Cardiac fibroblast (primary cell): ENCODE results near the gene AZU1.

Source experiments
- DNase-seq, 2 donors: peaks; one replicate each; pipeline versions ENCODE4 v3.0.0 to v3.0.0-alpha.2; 2010; ENCODE audit warnings: low read depth in 2 of 2
- H3K4me3 ChIP-seq, 2 donors: replicated peaks in 1 of 2; 1 replicate in 1 of 2; 2 replicates in 1 of 2; pipeline ENCODE4 v1.5.1; 2011; ENCODE audit warnings: low read depth in 2 of 2, low read length in 2 of 2, mild to moderate bottlenecking in 2 of 2, moderate library complexity in 1 of 2
- CTCF ChIP-seq: IDR thresholded peaks from one replicate; pipeline ENCODE4 v1.5.1; 2011; ENCODE audit warnings: low read depth, mild to moderate bottlenecking, low read length, inconsistent platforms

Gene AZU1

DNA sequence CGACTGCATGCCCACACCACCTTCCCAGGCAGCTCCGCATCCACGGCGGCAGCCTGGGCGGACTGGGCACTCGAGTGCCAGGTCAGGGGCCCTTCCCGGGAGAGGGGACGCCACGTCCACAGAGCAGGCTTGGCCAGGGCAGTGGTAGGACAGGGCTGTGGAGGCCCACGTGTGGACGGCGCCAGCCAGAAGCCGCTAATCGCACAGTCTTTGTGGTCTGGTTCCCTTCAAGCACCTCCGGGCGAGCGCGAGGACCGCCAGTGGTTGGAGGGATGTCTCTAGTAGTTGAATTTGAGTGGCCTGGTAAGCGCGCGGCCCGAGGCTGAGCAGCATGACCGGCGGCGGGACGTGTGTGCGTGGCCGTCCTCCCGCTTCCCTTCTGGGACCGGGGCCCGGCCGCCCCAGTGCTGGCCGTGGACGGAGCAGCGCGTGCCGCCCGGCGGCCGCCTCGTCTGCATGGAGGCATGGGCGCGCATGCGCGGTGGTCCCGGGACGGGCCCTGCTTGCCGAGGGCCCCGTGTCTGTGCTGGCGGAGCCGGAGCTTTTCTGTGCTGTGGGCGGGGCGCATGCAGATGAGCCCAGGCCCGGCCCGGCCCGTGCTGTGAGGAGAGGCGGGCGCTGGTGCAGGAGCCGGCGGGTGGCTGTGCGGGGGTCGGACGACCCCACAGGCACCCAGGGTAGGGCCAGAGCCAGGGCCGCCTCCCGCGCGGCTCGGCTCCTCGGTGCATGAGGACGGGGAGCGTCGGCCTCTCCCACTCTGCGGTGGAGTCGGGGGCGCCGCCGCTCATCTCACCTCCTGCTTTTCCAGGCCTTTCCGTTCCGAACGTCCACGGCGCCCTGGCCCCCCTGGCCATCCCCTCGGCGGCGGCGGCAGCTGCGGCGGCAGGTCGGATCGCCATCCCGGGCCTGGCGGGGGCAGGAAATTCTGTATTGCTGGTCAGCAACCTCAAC, 21.8 kb upstream of the AZU1 start:
- no peak for TF ChIP-seq CTCF
- H3K4me3 ChIP-seq, result no peak overlapping the region
- DNase-seq, result no peak

- no peak for DNase-seq
- no peak overlapping the region for H3K4me3 ChIP-seq
- TF ChIP-seq CTCF, result no peak
These were observed 20.7 kb upstream of the AZU1 start for GRCh38 chr19:806815-807421.

DNA sequence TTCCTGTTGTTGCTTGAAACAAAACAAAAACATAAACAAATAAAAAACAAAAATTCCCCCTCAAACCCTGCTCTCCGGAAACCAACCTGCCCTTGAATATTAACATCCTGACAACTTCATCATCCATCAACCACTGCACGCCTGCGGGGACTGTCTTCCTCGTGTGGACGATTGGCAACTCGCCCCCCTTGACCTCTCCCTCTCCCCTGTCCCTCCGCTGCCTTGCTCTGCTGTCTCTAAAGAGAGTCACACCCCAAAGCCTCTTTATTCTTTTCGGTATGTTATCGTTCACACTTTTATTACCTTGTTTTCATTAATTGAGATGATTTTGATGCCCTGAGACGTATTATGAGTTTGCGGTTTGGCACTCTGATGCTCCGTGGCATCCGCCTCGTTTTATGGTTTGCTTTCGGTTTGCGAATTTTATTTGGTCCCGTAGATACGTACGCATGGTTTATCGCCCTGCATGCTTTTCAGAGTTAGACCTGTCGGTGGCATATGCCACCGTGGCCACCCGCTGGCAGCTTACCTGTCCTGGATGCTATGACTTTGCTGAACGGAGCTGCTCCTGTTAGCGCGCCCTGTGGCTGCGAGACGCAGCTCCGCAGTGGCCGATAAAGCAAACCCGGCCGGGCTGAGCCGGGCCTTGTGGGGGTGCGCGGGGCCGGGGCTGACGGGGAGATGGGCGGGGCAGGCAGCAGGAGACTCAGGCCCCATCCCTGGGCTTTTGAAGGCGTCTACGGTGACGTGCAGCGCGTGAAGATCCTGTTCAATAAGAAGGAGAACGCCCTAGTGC, 19.8 kb upstream of the AZU1 start:
- no peak for TF ChIP-seq CTCF
- no peak overlapping the region for H3K4me3 ChIP-seq
- no peak for DNase-seq

- TF ChIP-seq CTCF, result no peak
- no peak for DNase-seq
- no peak overlapping the region for H3K4me3 ChIP-seq
These were observed 19.2 kb upstream of the AZU1 start for GRCh38 chr19:808423-808775.

DNA sequence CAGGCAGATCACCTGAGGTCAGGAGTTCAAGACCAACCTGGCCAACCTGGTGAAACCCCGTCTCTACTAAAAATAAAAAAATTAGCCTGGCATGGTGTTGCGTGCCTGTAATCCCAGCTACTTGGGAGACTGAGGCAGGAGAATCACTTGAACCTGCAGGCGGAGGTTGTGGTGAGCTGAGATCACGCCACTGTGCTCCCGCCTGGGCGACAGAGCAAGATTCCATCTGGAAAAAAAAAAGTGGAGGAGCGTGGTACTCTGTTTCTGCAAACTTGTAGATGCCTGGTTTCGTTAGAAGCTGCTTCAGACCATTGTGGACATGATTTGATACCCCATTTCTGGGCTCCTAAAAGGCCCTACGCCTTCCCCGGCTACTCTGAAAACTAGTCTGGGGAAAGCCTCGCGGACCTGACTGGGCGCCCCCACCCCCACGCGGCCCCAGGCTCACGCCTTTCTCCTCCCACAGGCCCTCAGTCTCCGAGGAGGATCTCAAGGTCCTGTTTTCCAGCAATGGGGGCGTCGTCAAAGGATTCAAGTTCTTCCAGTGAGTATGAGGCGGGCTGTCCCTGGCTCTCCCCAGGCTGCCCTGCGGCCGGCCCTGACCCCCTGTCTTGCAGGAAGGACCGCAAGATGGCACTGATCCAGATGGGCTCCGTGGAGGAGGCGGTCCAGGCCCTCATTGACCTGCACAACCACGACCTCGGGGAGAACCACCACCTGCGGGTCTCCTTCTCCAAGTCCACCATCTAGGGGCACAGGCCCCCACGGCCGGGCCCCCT, 17.4 kb upstream of the AZU1 start:
- DNase-seq, result no peak
- no peak for TF ChIP-seq CTCF
- H3K4me3 ChIP-seq, result no peak overlapping the region

- no peak overlapping the region for H3K4me3 ChIP-seq
- TF ChIP-seq CTCF, result no peak
- DNase-seq, result no peak
These were observed 16.7 kb upstream of the AZU1 start for GRCh38 chr19:810883-811489.
